Upper lobe of left lung (tissue), 6 donors: Measurements from ENCODE around the gene SPATS2. TPM values are rescaled to one million over a fixed set of nuclear protein-coding genes. Genes with fewer than 3 reads are reported as not detected.

Source experiments
- ATAC-seq, 2 donors: fragments of 200-7000 bp; cut with Tn5 transposase; one replicate each; pipeline ENCODE4 v1.9.1; 2022; ENCODE audit warnings: mild to moderate bottlenecking in 2 of 2, moderate library complexity in 2 of 2; ENCODE audit not compliant: low FRiP score in 2 of 2
- DNase-seq, 2 donors: peaks; one replicate each; pipeline ENCODE4 v3.0.0-alpha.2; 2019 to 2020
- H3K27ac ChIP-seq, 4 donors: fragments of 200-600 bp; sonication (generic); one replicate each; pipeline ENCODE4 v1.5.1; 2016 to 2019
- H3K27me3 ChIP-seq, 4 donors: fragments of 200-600 bp; sonication (generic); one replicate each; pipeline ENCODE4 v1.5.1; 2017 to 2019
- H3K36me3 ChIP-seq, 4 donors: fragments of 200-600 bp; sonication (generic); one replicate each; pipeline ENCODE4 v1.5.1; 2016 to 2019
- H3K4me1 ChIP-seq, 4 donors: fragments of 200-600 bp; sonication (generic); one replicate each; pipeline ENCODE4 v1.5.1; 2018 to 2019
- H3K4me3 ChIP-seq, 4 donors: fragments of 200-600 bp; sonication (generic); one replicate each; pipeline ENCODE4 v1.5.1; 2017 to 2019; ENCODE audit warnings: mild to moderate bottlenecking in 2 of 4, moderate library complexity in 1 of 4
- H3K9me3 ChIP-seq, 4 donors: fragments of 200-600 bp; sonication (generic); one replicate each; pipeline ENCODE4 v1.5.1; 2018 to 2019
- CTCF ChIP-seq, 6 experiments: fragments of 450-650 bp in 4 of 6; fragments of 200-600 bp in 2 of 6; sonication (generic) in 2 of 6; IDR thresholded peaks; one replicate each; pipeline ENCODE4 v1.5.1; 2016 to 2019; ENCODE audit warnings: antibody characterized with exemption in 6 of 6
- EP300 ChIP-seq, 4 donors: sonication (generic); formaldehyde crosslinking; IDR thresholded peaks; one replicate each; pipeline ENCODE4 v1.5.1; 2017; ENCODE audit warnings: antibody characterized with exemption in 4 of 4, control low read depth in 2 of 4
- POLR2A ChIP-seq, 4 donors: fragments of 450-650 bp; IDR thresholded peaks; one replicate each; pipeline ENCODE4 v1.5.1; 2016 to 2017; ENCODE audit warnings: antibody characterized with exemption in 4 of 4, mild to moderate bottlenecking in 2 of 4
- POLR2AphosphoS5 ChIP-seq, 2 donors: sonication (generic); formaldehyde crosslinking; IDR thresholded peaks; one replicate each; pipeline ENCODE4 v1.5.1; 2017; ENCODE audit warnings: antibody characterized with exemption in 2 of 2
- WGBS, 2 donors: methylation state at CpG; one replicate each; pipeline ENCODE4 v1.1.5; 2017 to 2018; 5-methylcytosine and 5-hydroxymethylcytosine counted together
- total RNA-seq, 6 donors: library from RNA; depleted of rRNA in 4 of 6; stranded (reverse); fragments of >200 nt in 4 of 6; gene quantifications; one replicate each; pipeline versions ENCODE4 v1.1.0 to v1.2.1, GENCODE V29; 2016 to 2021
- donor health status: DM: no; HTN: no; CAD: no; lungs with moderate emphysema.
- donor health status: DM: no; HTN: yes; CAD: no; lungs with severe emphysema.

Gene SPATS2
- total RNA-seq, 6 donors from 2014 or later, result 6.2 to 33.5 (median 14.4) TPM

GRCh38 chr12:49557187-49557916 is 190.1 kb downstream of the SPATS2 start:
- Histone ChIP-seq H3K36me3 (peaks cover 32 to 67% (median 56%) of the 10 kb centered on the region in 4 donors), H3K9me3 (no peaks in the 10 kb centered on the region), H3K27ac (no peak overlapping the region), H3K4me1 (no peaks in the 10 kb centered on the region), H3K27me3 (no peaks in the 10 kb centered on the region), H3K4me3 (no peak overlapping the region)
- ATAC-seq, result no peak
- DNase-seq, result no peak
- TF ChIP-seq POLR2A (IDR thresholded peaks at IDR 0.05) (no peak), CTCF (IDR thresholded peaks at IDR 0.05) (no peak), EP300 (IDR thresholded peaks at IDR 0.05) (no peak), POLR2AphosphoS5 (IDR thresholded peaks at IDR 0.05) (no peak)
- WGBS, 2 donors, result 93 to 98% methylated on average over 15 to 17 of the region's 18 CpGs

- H3K36me3 ChIP-seq, result peaks cover 38 to 73% (median 61%) of the 10 kb centered on the region in 4 donors
- H3K27me3 ChIP-seq, result no peaks in the 10 kb centered on the region
- DNase-seq, result no peak
- H3K4me3 ChIP-seq, result no peak overlapping the region
- H3K27ac ChIP-seq, result no peak overlapping the region
- TF ChIP-seq EP300 (IDR thresholded peaks at IDR 0.05) (no peak), POLR2A (IDR thresholded peaks at IDR 0.05) (no peak), CTCF (IDR thresholded peaks at IDR 0.05) (no peak), POLR2AphosphoS5 (IDR thresholded peaks at IDR 0.05) (no peak)
- no peaks in the 10 kb centered on the region for H3K9me3 ChIP-seq
- 90% methylated on average over 2 to 5 of the region's 7 CpGs for WGBS, 2 donors
- no peak for ATAC-seq
- no peaks in the 10 kb centered on the region for H3K4me1 ChIP-seq
These were observed 190.6 kb downstream of the SPATS2 start for GRCh38 chr12:49557917-49558215.

- DNase-seq (no peak), ATAC-seq (no peak)
- Histone ChIP-seq H3K9me3 (no peaks in the 10 kb centered on the region), H3K27me3 (no peaks in the 10 kb centered on the region), H3K4me1 (no peaks in the 10 kb centered on the region), H3K27ac (no peak overlapping the region), H3K4me3 (no peak overlapping the region), H3K36me3 (peaks cover 44 to 79% (median 68%) of the 10 kb centered on the region in 4 donors)
- TF ChIP-seq POLR2AphosphoS5 (IDR thresholded peaks at IDR 0.05) (no peak), POLR2A (IDR thresholded peaks at IDR 0.05) (no peak), EP300 (IDR thresholded peaks at IDR 0.05) (no peak), CTCF (IDR thresholded peaks at IDR 0.05) (no peak)
- WGBS, 2 donors, result 92 to 96% methylated on average over 12 to 13 of the region's 13 CpGs
These were observed 191.3 kb downstream of the SPATS2 start for GRCh38 chr12:49558526-49558925.

GRCh38 chr12:49559011-49559675 is 191.9 kb downstream of the SPATS2 start:
- ATAC-seq (no peak), DNase-seq (peak in 1 of 2 donors; percentile 49)
- Histone ChIP-seq H3K4me3 (no peak overlapping the region), H3K27me3 (no peaks in the 10 kb centered on the region), H3K36me3 (peaks cover 45 to 85% (median 74%) of the 10 kb centered on the region in 4 donors), H3K4me1 (no peaks in the 10 kb centered on the region), H3K27ac (no peak overlapping the region), H3K9me3 (no peaks in the 10 kb centered on the region)
- 94 to 95% methylated on average over 14 to 17 of the region's 17 CpGs for WGBS, 2 donors
- TF ChIP-seq POLR2A (IDR thresholded peaks at IDR 0.05), result no peak
- TF ChIP-seq EP300 (IDR thresholded peaks at IDR 0.05), result no peak
- no peak for TF ChIP-seq CTCF (IDR thresholded peaks at IDR 0.05)
- TF ChIP-seq POLR2AphosphoS5 (IDR thresholded peaks at IDR 0.05), result no peak
